Peyer's patch (tissue), 4 donors: Measurements from ENCODE around the gene RARA. TPM values are rescaled to one million over a fixed set of nuclear protein-coding genes. Genes with fewer than 3 reads are reported as not detected.
A peak's percentile ranks its signal among the peaks of the same experiment; 100 is the strongest.

Experiments used
- DNase-seq, 3 donors: peaks; one replicate each; pipeline ENCODE4 v3.0.0-alpha.2; 2017 to 2019
- H3K27ac ChIP-seq, 4 donors: fragments of 200-600 bp; sonication (generic); one replicate each; pipeline ENCODE4 v1.5.1; 2016 to 2019
- H3K27me3 ChIP-seq, 2 donors: fragments of 200-600 bp; sonication (generic); one replicate each; pipeline ENCODE4 v1.5.1; 2019
- H3K36me3 ChIP-seq, 3 donors: fragments of 200-600 bp; sonication (generic); one replicate each; pipeline ENCODE4 v1.5.1; 2016 to 2019
- H3K4me1 ChIP-seq, 4 donors: fragments of 200-600 bp; sonication (generic); one replicate each; pipeline ENCODE4 v1.5.1; 2016 to 2019
- H3K4me3 ChIP-seq, 4 donors: fragments of 200-600 bp; sonication (generic); 1 replicate in 3 of 4; 2 replicates in 1 of 4; pipeline ENCODE4 v1.5.1; 2016 to 2019; ENCODE audit warnings: mild to moderate bottlenecking in 1 of 4
- H3K9me3 ChIP-seq, 4 donors: fragments of 200-600 bp; sonication (generic); one replicate each; pipeline ENCODE4 v1.5.1; 2016 to 2019; ENCODE audit warnings: mild to moderate bottlenecking in 1 of 4
- CTCF ChIP-seq, 6 experiments: fragments of 450-650 bp in 4 of 6; fragments of 200-600 bp in 2 of 6; sonication (generic) in 1 of 6; IDR thresholded peaks; one replicate each; pipeline ENCODE4 v1.5.1; 2017 to 2019; ENCODE audit warnings: antibody characterized with exemption in 6 of 6, mild to moderate bottlenecking in 3 of 6, moderate library complexity in 1 of 6
- POLR2A ChIP-seq, 2 donors: fragments of 450-650 bp; IDR thresholded peaks; one replicate each; pipeline ENCODE4 v1.5.1; 2017; ENCODE audit warnings: antibody characterized with exemption in 2 of 2, mild to moderate bottlenecking in 2 of 2, moderate library complexity in 2 of 2
- total RNA-seq, 4 donors: library from RNA; depleted of rRNA; stranded (reverse); fragments of >200 nt; gene quantifications; one replicate each; pipeline ENCODE4 v1.1.0, GENCODE V29; 2016

RARA gene
- total RNA-seq, 4 donors from 2014 or later: 46.2 to 93.3 (median 72.1) TPM

GRCh38 chr17:40333781-40334448 is 24.9 kb downstream of the RARA start:
- H3K27ac ChIP-seq: peak overlapping the region in 3 of 4 donors; percentile 37 to 77 (median 46)
- no peaks in the 10 kb centered on the region for H3K27me3 ChIP-seq
- no peak overlapping the region for H3K4me3 ChIP-seq
- no peak for DNase-seq
- TF ChIP-seq POLR2A (IDR thresholded peaks at IDR 0.05): no peak
- TF ChIP-seq CTCF (IDR thresholded peaks at IDR 0.05): no peak
- peaks cover 0 to 11% (median 0%) of the 10 kb centered on the region in 3 donors for H3K36me3 ChIP-seq
- peaks cover 0 to 85% (median 33%) of the 10 kb centered on the region in 4 donors for H3K4me1 ChIP-seq
- no peaks in the 10 kb centered on the region for H3K9me3 ChIP-seq

- no peak for DNase-seq
- TF ChIP-seq POLR2A (IDR thresholded peaks at IDR 0.05) (no peak), CTCF (IDR thresholded peaks at IDR 0.05) (no peak)
- Histone ChIP-seq H3K36me3 (peaks cover 0 to 11% (median 0%) of the 10 kb centered on the region in 3 donors), H3K4me1 (peaks cover 0 to 84% (median 25%) of the 10 kb centered on the region in 4 donors), H3K4me3 (no peak overlapping the region), H3K27ac (peak overlapping the region in 1 of 4 donors; percentile 50), H3K9me3 (no peaks in the 10 kb centered on the region), H3K27me3 (no peaks in the 10 kb centered on the region)
Measured at GRCh38 chr17:40335620-40336019, 26.6 kb downstream of the RARA start.

GRCh38 chr17:40337351-40337750 is 28.4 kb downstream of the RARA start:
- Histone ChIP-seq H3K4me1 (peaks cover 0 to 72% (median 17%) of the 10 kb centered on the region in 4 donors), H3K27me3 (no peaks in the 10 kb centered on the region), H3K9me3 (no peaks in the 10 kb centered on the region), H3K4me3 (no peak overlapping the region), H3K36me3 (no peaks in the 10 kb centered on the region), H3K27ac (no peak overlapping the region)
- no peak for DNase-seq
- TF ChIP-seq CTCF (IDR thresholded peaks at IDR 0.05): no peak
- TF ChIP-seq POLR2A (IDR thresholded peaks at IDR 0.05): no peak

GRCh38 chr17:40338058-40338457 is 29.1 kb downstream of the RARA start:
- Histone ChIP-seq H3K9me3 (no peaks in the 10 kb centered on the region), H3K4me3 (no peak overlapping the region), H3K4me1 (peaks cover 0 to 65% (median 19%) of the 10 kb centered on the region in 4 donors), H3K36me3 (no peaks in the 10 kb centered on the region), H3K27ac (peak overlapping the region in 2 of 4 donors; percentile 3 to 5), H3K27me3 (no peaks in the 10 kb centered on the region)
- no peak for DNase-seq
- TF ChIP-seq POLR2A (IDR thresholded peaks at IDR 0.05) (no peak), CTCF (IDR thresholded peaks at IDR 0.05) (no peak)

- H3K9me3 ChIP-seq: no peaks in the 10 kb centered on the region
- peaks cover 0 to 58% (median 17%) of the 10 kb centered on the region in 4 donors for H3K4me1 ChIP-seq
- H3K4me3 ChIP-seq: no peak overlapping the region
- no peak for DNase-seq
- peak overlapping the region in 2 of 4 donors; percentile 37 to 84 for H3K27ac ChIP-seq
- TF ChIP-seq CTCF (IDR thresholded peaks at IDR 0.05) (no peak), POLR2A (IDR thresholded peaks at IDR 0.05) (no peak)
- no peaks in the 10 kb centered on the region for H3K36me3 ChIP-seq
- H3K27me3 ChIP-seq: no peaks in the 10 kb centered on the region
Measured at GRCh38 chr17:40338941-40339649, 30.1 kb downstream of the RARA start.
